Choroid plexus epithelial cell (primary cell): ENCODE measurements around the gene ELF1.

Experiments used
- DNase-seq: peaks from one replicate; pipeline ENCODE4 v3.0.0-alpha.2; 2010; ENCODE audit warnings: low read depth
- H3K4me3 ChIP-seq: 2 replicates; pipeline ENCODE4 v1.5.1; 2011; ENCODE audit warnings: low read depth, mild to moderate bottlenecking, control low read depth, low read length, moderate library complexity
- TF ChIP-seq, protein P1 (sequence below): conservative IDR thresholded peaks from 2 replicates; pipeline ENCODE4 v1.5.1; 2011; ENCODE audit warnings: low read depth, mild to moderate bottlenecking, control low read depth, inconsistent platforms, low read length, moderate library complexity

The ELF1 gene

DNA sequence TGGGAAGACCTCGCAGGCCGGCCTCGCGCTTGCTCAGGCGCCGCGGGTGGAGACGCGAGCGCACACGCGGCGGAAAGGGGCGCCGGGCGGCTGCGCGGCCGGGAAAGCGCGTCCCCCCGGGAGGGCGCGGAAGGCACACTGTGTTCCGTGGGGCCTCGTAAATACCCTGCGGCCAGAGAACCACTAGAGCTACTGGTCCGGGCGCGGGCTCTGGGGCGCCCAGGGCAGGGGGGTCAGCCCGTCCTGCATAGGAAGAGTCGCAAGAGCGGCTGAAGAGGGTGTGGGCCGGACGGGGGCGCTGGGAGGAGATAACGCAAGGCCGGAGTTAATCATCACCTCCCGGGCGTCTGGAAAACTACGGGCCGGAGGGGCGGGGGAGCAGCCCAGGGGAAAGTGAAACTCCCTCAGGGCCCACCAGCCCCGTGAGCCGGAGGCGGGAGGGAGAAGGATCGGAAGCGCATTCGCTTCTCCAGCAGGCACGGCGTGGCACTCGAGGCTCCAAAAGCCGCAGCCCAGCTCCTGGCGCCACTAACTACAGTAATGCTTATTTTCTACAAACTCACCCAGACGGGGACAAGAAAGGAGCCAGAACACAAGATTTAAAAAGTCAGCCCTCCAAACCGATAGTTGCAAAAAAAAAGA lies 41.1 kb upstream of the ELF1 start:
- peak; percentile 89 for DNase-seq
- peak overlapping the region; percentile 74 for H3K4me3 ChIP-seq
- TF ChIP-seq, protein P1, sequence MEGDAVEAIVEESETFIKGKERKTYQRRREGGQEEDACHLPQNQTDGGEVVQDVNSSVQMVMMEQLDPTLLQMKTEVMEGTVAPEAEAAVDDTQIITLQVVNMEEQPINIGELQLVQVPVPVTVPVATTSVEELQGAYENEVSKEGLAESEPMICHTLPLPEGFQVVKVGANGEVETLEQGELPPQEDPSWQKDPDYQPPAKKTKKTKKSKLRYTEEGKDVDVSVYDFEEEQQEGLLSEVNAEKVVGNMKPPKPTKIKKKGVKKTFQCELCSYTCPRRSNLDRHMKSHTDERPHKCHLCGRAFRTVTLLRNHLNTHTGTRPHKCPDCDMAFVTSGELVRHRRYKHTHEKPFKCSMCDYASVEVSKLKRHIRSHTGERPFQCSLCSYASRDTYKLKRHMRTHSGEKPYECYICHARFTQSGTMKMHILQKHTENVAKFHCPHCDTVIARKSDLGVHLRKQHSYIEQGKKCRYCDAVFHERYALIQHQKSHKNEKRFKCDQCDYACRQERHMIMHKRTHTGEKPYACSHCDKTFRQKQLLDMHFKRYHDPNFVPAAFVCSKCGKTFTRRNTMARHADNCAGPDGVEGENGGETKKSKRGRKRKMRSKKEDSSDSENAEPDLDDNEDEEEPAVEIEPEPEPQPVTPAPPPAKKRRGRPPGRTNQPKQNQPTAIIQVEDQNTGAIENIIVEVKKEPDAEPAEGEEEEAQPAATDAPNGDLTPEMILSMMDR, result peak; percentile 43

DNA sequence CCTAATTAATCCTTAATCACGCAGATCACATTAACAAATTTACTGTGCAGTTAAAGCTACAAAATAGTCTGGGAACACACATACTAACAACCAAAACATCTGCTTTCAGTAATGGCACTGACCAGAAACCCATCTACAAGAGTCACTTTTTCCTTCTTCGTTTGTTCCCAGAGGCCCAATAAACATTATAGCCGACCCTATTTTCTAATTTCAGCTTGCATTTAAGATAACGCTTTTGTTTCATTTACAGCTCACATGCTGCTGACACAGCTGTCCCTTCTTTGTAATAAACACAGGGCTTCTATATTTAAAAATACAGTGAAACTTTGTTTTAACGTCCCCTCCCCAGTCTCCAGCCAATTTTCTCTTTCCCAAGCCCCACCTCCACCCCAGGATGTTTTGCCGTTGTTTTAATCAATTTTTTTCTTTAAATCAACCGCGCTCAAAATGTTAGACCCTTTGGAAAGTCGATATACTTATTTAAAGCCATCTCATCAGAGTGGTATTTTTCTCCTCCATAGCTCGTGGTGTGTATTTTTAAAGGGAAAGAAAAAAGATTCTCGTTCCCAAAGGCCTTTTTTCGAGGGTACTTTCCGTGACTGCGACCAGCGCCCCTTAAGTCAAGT lies 40.5 kb upstream of the ELF1 start:
- H3K4me3 ChIP-seq, result peak overlapping the region; percentile 74
- peak; percentile 31 for DNase-seq
- TF ChIP-seq, protein P1, result no peak

DNA sequence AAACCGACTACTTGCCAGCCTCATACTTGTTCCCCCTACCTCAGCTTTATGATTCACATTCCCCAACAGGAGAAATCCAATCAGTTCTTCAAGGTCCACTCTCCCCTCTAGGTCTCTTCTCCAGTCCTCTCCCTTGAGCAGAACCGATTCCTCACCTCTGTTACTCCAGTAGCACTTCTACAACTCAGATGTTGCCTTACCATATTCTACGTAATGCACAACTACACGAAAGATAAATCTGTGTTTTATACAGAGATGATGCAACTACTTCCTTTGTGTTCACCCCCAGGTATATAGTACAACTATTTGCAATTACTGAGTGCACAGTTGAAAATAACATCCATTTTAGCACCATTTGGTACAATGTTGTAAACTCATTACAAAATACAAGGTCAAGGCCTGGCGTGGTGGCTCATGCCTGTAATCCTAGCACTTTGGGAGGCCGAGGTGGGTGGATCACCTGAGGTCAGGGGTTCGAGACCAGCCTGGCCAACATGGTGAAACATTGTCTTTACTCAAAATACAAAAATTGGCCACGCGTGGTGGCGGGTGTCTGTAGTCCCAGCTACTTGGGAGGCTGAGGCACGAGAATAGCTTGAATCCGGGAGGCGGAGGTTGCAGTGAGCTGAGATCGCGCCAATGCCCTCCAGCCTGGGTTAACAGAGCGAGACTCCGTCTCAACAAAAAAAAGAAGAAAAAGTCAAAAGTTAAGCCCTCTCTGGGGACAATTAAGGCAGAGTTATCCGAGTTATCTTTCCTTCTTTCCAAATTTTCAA lies 39.4 kb upstream of the ELF1 start:
- TF ChIP-seq, protein P1, result no peak
- DNase-seq, result peak; percentile 29
- H3K4me3 ChIP-seq, result peak overlapping the region; percentile 74

- DNase-seq, result no peak
- TF ChIP-seq, protein P1, result no peak
- no peak overlapping the region for H3K4me3 ChIP-seq
Measured at GRCh38 chr13:41056826-41057711, 38.0 kb upstream of the ELF1 start.

DNA sequence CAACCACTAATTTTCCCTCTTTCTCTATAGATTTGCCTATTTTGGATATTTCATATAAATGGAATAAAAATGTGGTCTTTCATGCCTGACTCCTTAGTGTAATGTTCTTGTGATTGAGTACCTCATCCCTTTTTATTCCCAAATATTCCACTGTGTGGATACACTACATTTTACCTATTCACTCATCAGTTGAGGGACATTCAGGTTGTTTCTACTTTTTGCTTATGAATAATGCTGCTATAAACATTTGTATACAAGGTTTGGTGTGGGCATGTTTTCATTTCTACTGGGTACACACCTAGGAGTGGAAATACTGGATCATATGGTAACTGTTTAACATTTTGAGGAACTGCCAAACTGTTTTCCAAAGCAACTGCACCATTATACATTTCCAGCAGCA lies 37.1 kb upstream of the ELF1 start:
- H3K4me3 ChIP-seq, result no peak overlapping the region
- TF ChIP-seq, protein P1, result no peak
- no peak for DNase-seq

DNA sequence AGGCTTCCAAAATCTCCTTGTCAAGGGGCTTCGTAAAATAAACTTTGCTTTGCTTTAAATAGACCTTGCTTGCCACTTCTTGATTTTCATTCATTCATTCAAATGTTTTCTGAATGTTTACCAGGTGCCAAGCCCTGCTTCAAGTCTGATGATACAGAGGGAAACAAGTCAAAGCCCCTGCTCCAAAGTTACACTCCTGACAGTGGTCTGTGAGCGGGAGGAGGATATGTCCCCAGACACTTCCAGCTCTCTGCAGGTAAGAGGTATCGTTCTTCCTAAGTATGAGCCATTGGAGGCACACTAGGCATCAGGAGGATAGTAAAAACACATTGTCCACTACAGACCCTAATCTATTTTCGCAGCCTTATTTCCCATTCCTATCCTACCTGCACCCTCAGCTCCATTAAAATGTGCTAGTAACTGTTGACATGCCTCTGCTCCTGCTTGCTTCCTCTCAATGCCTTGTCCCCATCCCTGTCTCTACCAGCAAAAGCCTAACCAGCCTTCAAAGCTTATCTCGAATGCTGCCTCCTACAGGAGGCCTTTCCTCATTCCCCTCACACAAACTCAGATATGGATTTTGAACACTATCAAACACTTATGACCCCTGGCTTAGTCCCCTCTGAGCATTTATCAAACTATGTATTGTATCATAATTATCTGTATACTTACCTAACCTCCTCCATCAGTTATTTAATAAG lies 36.0 kb upstream of the ELF1 start:
- no peak overlapping the region for H3K4me3 ChIP-seq
- DNase-seq, result no peak
- TF ChIP-seq, protein P1, result peak; percentile 49
